OCI-LY7 (cell line): ENCODE measurements around the gene KAZN. TPM values are rescaled to one million over a fixed set of nuclear protein-coding genes. Genes with fewer than 3 reads are reported as not detected.

Source experiments
- BruUV-seq: library from RNA; stranded (reverse); fragments of 400-500 nt; replicated peaks from 2 replicates; lab custom pipeline; 2021; lab: Mats Ljungman, UMichigan
- CTCF ChIA-PET: fragments of 300-600 bp; sonication (Branson Sonifier 250); formaldehyde crosslinking; loops from one replicate; lab custom pipeline; 2022; ENCODE audit warnings: antibody characterized with exemption; ENCODE audit not compliant: unreplicated experiment; lab: Charles Lee
- POLR2A ChIA-PET: fragments of 300-600 bp; sonication (Branson Sonifier 250); formaldehyde crosslinking; loops from one replicate; lab custom pipeline; 2022; ENCODE audit warnings: antibody characterized with exemption; lab: Charles Lee
- DNase-seq: peaks from one replicate; pipeline ENCODE4 v3.0.0-alpha.2; 2015; ENCODE audit warnings: low spot score
- H2AFZ ChIP-seq: fragments of 200-600 bp; sonication (generic), shearing (Covaris generic); 2 replicates; pipeline ENCODE4 v1.6.1; 2014; ENCODE audit warnings: mild to moderate bottlenecking, antibody characterized with exemption, low read length, moderate library complexity
- H3K27ac ChIP-seq: fragments of 200-600 bp; sonication (generic); 2 replicates; pipeline ENCODE4 v1.5.1; 2014; ENCODE audit warnings: mixed run types, low read depth, mild to moderate bottlenecking, moderate library complexity, low read length, inconsistent platforms; ENCODE audit not compliant: poor library complexity, severe bottlenecking
- H3K36me3 ChIP-seq: fragments of 200-600 bp; sonication (generic); 2 replicates; pipeline ENCODE4 v1.6.1; 2014; ENCODE audit warnings: mild to moderate bottlenecking, antibody characterized with exemption, low read length, moderate library complexity, mixed read lengths; ENCODE audit not compliant: insufficient read depth
- H3K4me1 ChIP-seq: fragments of 200-600 bp; sonication (generic); 2 replicates; pipeline ENCODE4 v1.5.1; 2014; ENCODE audit warnings: mild to moderate bottlenecking, low read length; ENCODE audit not compliant: insufficient read depth, poor library complexity, severe bottlenecking
- H3K4me2 ChIP-seq: fragments of 200-600 bp; sonication (generic); 2 replicates; pipeline ENCODE4 v1.6.1; 2014; ENCODE audit warnings: mild to moderate bottlenecking, low read length
- H3K4me3 ChIP-seq: fragments of 200-600 bp; sonication (generic); 2 replicates; pipeline ENCODE4 v1.5.1; 2014; ENCODE audit warnings: mild to moderate bottlenecking, low read depth, low read length; ENCODE audit not compliant: poor library complexity, severe bottlenecking
- H3K79me2 ChIP-seq: fragments of 200-600 bp; sonication (generic); 2 replicates; pipeline ENCODE4 v1.6.1; 2016; ENCODE audit warnings: low read depth, mild to moderate bottlenecking, low read length, moderate library complexity, mixed read lengths; ENCODE audit not compliant: insufficient read depth
- H3K9me2 ChIP-seq: fragments of 200-600 bp; sonication (generic); 2 replicates; pipeline ENCODE4 v1.6.1; 2016; ENCODE audit warnings: mild to moderate bottlenecking, low read length, mixed read lengths; ENCODE audit not compliant: insufficient read depth
- H3K9me3 ChIP-seq: fragments of 200-600 bp; sonication (generic); 2 replicates; pipeline ENCODE4 v1.6.1; 2014; ENCODE audit warnings: mild to moderate bottlenecking, mixed run types, low read length, mixed read lengths
- H4K20me1 ChIP-seq: fragments of 200-600 bp; sonication (generic); 2 replicates; pipeline ENCODE4 v1.6.1; 2014; ENCODE audit warnings: mild to moderate bottlenecking, antibody characterized with exemption, low read length, moderate library complexity, mixed read lengths; ENCODE audit not compliant: insufficient read depth
- EZH2phosphoT487 ChIP-seq: fragments of 200-600 bp; sonication (generic); IDR thresholded peaks from 2 replicates; pipeline ENCODE4 v1.6.1; 2018; ENCODE audit warnings: low read depth, borderline replicate concordance, mild to moderate bottlenecking, mixed run types, antibody characterized with exemption, low read length, moderate library complexity, mixed read lengths
- intact Hi-C: fragments of 100-400 bp; cut with micrococcal nuclease; formaldehyde crosslinking; loops from one replicate; pipeline ENCODE4 v1.10.0; 2022; ENCODE audit not compliant: unreplicated experiment
- total RNA-seq, 2 experiments: library from RNA; depleted of rRNA in 1 of 2; stranded (reverse); fragments of >200 nt in 1 of 2; shearing (Covaris generic) in 1 of 2; gene quantifications; 2 replicates each; pipeline ENCODE4 v1.2.3, GENCODE V29; 2014 to 2022
- TF ChIP-seq, protein P1 (sequence below): fragments of 200-600 bp; sonication (generic); conservative IDR thresholded peaks from 2 replicates; pipeline ENCODE4 v1.5.1; 2014; ENCODE audit warnings: mild to moderate bottlenecking, antibody characterized with exemption, low read length, moderate library complexity, mixed read lengths

The KAZN gene
- total RNA-seq, 2 experiments from 2014 or later, result 0.40 to 2.4 TPM

DNA sequence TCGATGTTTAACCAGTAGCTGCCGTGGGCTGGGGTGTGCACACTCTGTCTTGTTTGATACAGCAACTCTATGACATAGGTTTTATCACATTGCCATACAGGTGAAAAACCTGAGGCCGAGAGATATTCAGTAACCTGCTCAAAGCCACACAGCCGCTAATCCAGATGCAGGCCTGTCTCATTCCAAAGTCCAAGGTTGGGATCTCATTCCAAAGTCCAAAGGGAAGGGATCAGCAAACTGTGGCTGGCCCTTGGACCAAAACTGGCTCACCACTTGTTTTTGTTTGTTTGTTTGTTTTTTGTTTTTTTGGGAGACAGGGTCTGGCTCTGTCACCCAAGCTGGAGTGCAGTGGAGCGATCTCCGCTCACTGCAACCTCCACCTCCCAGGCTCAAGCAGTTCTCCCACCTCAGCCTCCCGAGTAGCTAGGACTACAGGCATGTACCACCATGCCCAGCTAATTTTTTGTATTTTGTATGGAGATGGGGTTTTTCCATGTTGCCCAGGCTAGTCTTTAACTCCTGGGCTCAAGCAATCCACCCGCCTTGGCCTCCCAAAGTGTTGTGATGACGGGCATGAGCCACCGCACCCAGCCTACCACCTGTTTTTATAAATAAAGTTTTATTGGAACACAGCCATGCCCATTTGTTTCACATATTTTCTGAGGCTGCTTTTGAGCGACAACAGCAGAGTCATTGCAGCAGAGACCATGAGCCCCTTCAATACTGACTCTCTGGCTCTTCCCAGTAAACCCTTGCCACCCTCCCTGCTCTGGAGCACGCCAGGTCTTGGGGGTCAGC lies 391.6 kb downstream of the KAZN start:
- DNase-seq, result no peak
- Histone ChIP-seq H3K4me3 (no peak overlapping the region), H3K9me2 (no peaks in the 10 kb centered on the region), H2AFZ (no peak overlapping the region), H3K36me3 (no peaks in the 10 kb centered on the region), H3K27ac (no peak overlapping the region), H3K9me3 (no peaks in the 10 kb centered on the region), H3K79me2 (no peaks in the 10 kb centered on the region), H3K4me1 (no peaks in the 10 kb centered on the region), H3K4me2 (no peak overlapping the region), H4K20me1 (no peaks in the 10 kb centered on the region)
- ChIA-PET POLR2A (no interaction called here), CTCF (no interaction called here)
- intact Hi-C loops, result no loop called here
- TF ChIP-seq, protein P1, sequence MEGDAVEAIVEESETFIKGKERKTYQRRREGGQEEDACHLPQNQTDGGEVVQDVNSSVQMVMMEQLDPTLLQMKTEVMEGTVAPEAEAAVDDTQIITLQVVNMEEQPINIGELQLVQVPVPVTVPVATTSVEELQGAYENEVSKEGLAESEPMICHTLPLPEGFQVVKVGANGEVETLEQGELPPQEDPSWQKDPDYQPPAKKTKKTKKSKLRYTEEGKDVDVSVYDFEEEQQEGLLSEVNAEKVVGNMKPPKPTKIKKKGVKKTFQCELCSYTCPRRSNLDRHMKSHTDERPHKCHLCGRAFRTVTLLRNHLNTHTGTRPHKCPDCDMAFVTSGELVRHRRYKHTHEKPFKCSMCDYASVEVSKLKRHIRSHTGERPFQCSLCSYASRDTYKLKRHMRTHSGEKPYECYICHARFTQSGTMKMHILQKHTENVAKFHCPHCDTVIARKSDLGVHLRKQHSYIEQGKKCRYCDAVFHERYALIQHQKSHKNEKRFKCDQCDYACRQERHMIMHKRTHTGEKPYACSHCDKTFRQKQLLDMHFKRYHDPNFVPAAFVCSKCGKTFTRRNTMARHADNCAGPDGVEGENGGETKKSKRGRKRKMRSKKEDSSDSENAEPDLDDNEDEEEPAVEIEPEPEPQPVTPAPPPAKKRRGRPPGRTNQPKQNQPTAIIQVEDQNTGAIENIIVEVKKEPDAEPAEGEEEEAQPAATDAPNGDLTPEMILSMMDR, result no peak
- TF ChIP-seq EZH2phosphoT487, result no peak
- no TSS peak for BruUV-seq

DNA sequence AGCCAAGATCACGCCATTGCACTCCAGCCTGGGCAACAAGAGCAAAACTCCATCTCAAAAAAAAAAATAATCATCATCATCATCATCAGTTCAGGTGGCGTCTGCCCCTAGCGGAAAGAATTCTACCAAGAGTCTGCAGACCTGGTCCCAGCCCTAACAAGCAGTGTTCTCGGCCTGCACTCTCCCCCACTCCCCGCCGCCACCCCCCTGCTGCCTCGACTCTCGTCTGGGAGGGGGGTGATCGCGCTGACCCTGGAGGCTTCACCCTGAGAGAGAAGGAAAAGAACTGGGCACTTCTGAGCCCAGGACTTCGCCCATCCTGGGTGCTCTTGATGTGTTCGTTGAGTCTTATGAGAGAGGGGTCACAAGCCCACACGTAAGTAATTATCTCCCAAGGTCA lies 394.9 kb downstream of the KAZN start:
- no peak for TF ChIP-seq EZH2phosphoT487
- TF ChIP-seq, protein P1, result no peak
- no peaks in the 10 kb centered on the region for H3K4me1 ChIP-seq
- no peak overlapping the region for H3K4me3 ChIP-seq
- ChIA-PET CTCF (no interaction called here), POLR2A (no interaction called here)
- no peaks in the 10 kb centered on the region for H3K79me2 ChIP-seq
- no peaks in the 10 kb centered on the region for H3K36me3 ChIP-seq
- no peaks in the 10 kb centered on the region for H3K9me2 ChIP-seq
- no peak for DNase-seq
- H3K9me3 ChIP-seq, result no peaks in the 10 kb centered on the region
- H4K20me1 ChIP-seq, result no peaks in the 10 kb centered on the region
- BruUV-seq, result no TSS peak
- intact Hi-C loops, result no loop called here
- H3K4me2 ChIP-seq, result no peak overlapping the region
- no peak overlapping the region for H2AFZ ChIP-seq
- H3K27ac ChIP-seq, result no peak overlapping the region

DNA sequence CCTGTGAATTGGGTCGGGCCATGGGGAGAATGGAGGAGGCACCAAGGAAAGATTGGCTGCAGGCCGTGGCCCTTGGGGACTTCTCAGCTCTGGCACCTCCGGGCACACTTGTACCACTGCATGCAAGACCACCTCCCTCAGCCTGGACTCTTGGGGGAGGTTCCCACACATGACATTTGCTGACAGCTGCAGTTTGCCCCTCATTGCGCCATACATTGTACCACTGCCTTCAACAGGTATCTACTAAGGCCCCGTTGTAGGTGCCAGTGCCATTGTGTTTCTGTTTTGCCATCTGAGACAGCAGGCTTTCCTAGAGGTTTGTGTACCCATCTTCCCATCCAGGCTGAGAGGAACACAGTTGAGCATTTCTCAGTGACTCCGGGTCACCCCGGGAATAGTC lies 395.7 kb downstream of the KAZN start:
- Histone ChIP-seq H2AFZ (no peak overlapping the region), H3K27ac (no peak overlapping the region), H4K20me1 (no peaks in the 10 kb centered on the region), H3K36me3 (no peaks in the 10 kb centered on the region), H3K4me1 (no peaks in the 10 kb centered on the region), H3K79me2 (no peaks in the 10 kb centered on the region), H3K4me3 (no peak overlapping the region), H3K4me2 (no peak overlapping the region), H3K9me2 (no peaks in the 10 kb centered on the region), H3K9me3 (no peaks in the 10 kb centered on the region)
- no peak for DNase-seq
- no peak for TF ChIP-seq EZH2phosphoT487
- TF ChIP-seq, protein P1, result no peak
- POLR2A ChIA-PET, result interaction anchor here (0.6 kb wide), 1 partner anchor 20 kb away, joined by 3 read pairs; no protein-coding TSS in a partner anchor
- no TSS peak for BruUV-seq
- CTCF ChIA-PET, result no interaction called here
- intact Hi-C loops, result no loop called here
